ENCODE results near the gene TDRD9. TPM values are rescaled to one million over a fixed set of nuclear protein-coding genes. Genes with fewer than 3 reads are reported as not detected.

Gene TDRD9
- total RNA-seq, 1 experiment from 2014 or later: 0.07 TPM

- H3K4me3 ChIP-seq (ENCODE audit: low read length): no peak overlapping the region
- H3K27me3 ChIP-seq (ENCODE audit: low read length): no peaks in the 10 kb centered on the region
- no peaks in the 10 kb centered on the region for H3K9me2 ChIP-seq (replicated peaks; ENCODE audit: low read length)
- H3K9me3 ChIP-seq (ENCODE audit: low read length): no peaks in the 10 kb centered on the region
- no peak overlapping the region for H2AFZ ChIP-seq (ENCODE audit: low read length)
- no peak for DNase-seq
- no peak for ATAC-seq
- ChIA-PET CTCF (no interaction called here), POLR2A (ENCODE audit: unreplicated experiment) (no interaction called here)
- H3K79me2 ChIP-seq (ENCODE audit: low read length): peaks cover 25% of the 10 kb centered on the region
- no peak overlapping the region for H3K27ac ChIP-seq (ENCODE audit: low read length)
- peaks cover 7% of the 10 kb centered on the region for H3K4me1 ChIP-seq (ENCODE audit: insufficient read depth, low read length)
- peaks cover 6% of the 10 kb centered on the region for H4K20me1 ChIP-seq (ENCODE audit: low read length)
- intact Hi-C loops (cut with micrococcal nuclease): no loop called here
- TF ChIP-seq CTCF (conservative IDR thresholded peaks at IDR 0.05; ENCODE audit: low read depth, low read length): no peak
- no peaks in the 10 kb centered on the region for H3F3A ChIP-seq (ENCODE audit: low read length, unreplicated experiment)
- BruUV-seq (replicated peaks): no TSS peak
- H3K9ac ChIP-seq (ENCODE audit: low read length): no peak overlapping the region
- H3K4me2 ChIP-seq (ENCODE audit: low read length): no peak overlapping the region
- peaks cover 1% of the 10 kb centered on the region; the same call in 1 of the 2 replicates for H3K36me3 ChIP-seq (ENCODE audit: low read depth, low read length)
These were observed 4.4 kb upstream of the TDRD9 start for GRCh38 chr14:103923863-103924262.

GRCh38 chr14:103925316-103925715, 2.9 kb upstream of the TDRD9 start:
- Histone ChIP-seq H3K79me2 (ENCODE audit: low read length) (peaks cover 10% of the 10 kb centered on the region), H3K9me3 (ENCODE audit: low read length) (no peaks in the 10 kb centered on the region), H3K4me2 (ENCODE audit: low read length) (no peak overlapping the region), H3K27ac (ENCODE audit: low read length) (no peak overlapping the region), H2AFZ (ENCODE audit: low read length) (no peak overlapping the region), H3F3A (ENCODE audit: low read length, unreplicated experiment) (no peaks in the 10 kb centered on the region), H3K4me3 (ENCODE audit: low read length) (no peak overlapping the region), H4K20me1 (ENCODE audit: low read length) (no peaks in the 10 kb centered on the region), H3K9me2 (replicated peaks; ENCODE audit: low read length) (no peaks in the 10 kb centered on the region), H3K4me1 (ENCODE audit: insufficient read depth, low read length) (no peaks in the 10 kb centered on the region), H3K9ac (ENCODE audit: low read length) (no peak overlapping the region), H3K27me3 (ENCODE audit: low read length) (no peaks in the 10 kb centered on the region), H3K36me3 (ENCODE audit: low read depth, low read length) (no peaks in the 10 kb centered on the region)
- no peak for DNase-seq
- no TSS peak for BruUV-seq (replicated peaks)
- intact Hi-C loops (cut with micrococcal nuclease): no loop called here
- ATAC-seq: no peak
- TF ChIP-seq CTCF (conservative IDR thresholded peaks at IDR 0.05; ENCODE audit: low read depth, low read length) (no peak), EZH2phosphoT487 (IDR thresholded peaks at IDR 0.05; ENCODE audit: borderline replicate concordance, low read length) (no peak), EZH2 (IDR thresholded peaks at IDR 0.05; ENCODE audit: low read length, unreplicated experiment) (no peak)
- POLR2A ChIA-PET (ENCODE audit: unreplicated experiment): no interaction called here
- CTCF ChIA-PET: no interaction called here

GRCh38 chr14:103927566-103927965, 690 bp upstream of the TDRD9 start:
- H2AFZ ChIP-seq (ENCODE audit: low read length): no peak overlapping the region
- POLR2A ChIA-PET (ENCODE audit: unreplicated experiment): no interaction called here

More at GRCh38 chr14:103927566-103927965, 690 bp upstream of the TDRD9 start:
- BruUV-seq (replicated peaks): no TSS peak
- DNase-seq (no peak), ATAC-seq (no peak)
- Histone ChIP-seq H3K9ac (ENCODE audit: low read length) (no peak overlapping the region), H4K20me1 (ENCODE audit: low read length) (no peaks in the 10 kb centered on the region), H3F3A (ENCODE audit: low read length, unreplicated experiment) (no peaks in the 10 kb centered on the region), H3K36me3 (ENCODE audit: low read depth, low read length) (no peaks in the 10 kb centered on the region), H3K4me2 (ENCODE audit: low read length) (no peak overlapping the region), H3K9me2 (replicated peaks; ENCODE audit: low read length) (no peaks in the 10 kb centered on the region), H3K4me1 (ENCODE audit: insufficient read depth, low read length) (peaks cover 3% of the 10 kb centered on the region), H3K27me3 (ENCODE audit: low read length) (no peaks in the 10 kb centered on the region), H3K27ac (ENCODE audit: low read length) (no peak overlapping the region), H3K9me3 (ENCODE audit: low read length) (no peaks in the 10 kb centered on the region), H3K79me2 (ENCODE audit: low read length) (no peaks in the 10 kb centered on the region), H3K4me3 (ENCODE audit: low read length) (no peak overlapping the region)
- TF ChIP-seq EZH2phosphoT487 (IDR thresholded peaks at IDR 0.05; ENCODE audit: borderline replicate concordance, low read length) (no peak), CTCF (conservative IDR thresholded peaks at IDR 0.05; ENCODE audit: low read depth, low read length) (no peak), EZH2 (IDR thresholded peaks at IDR 0.05; ENCODE audit: low read length, unreplicated experiment) (no peak)
- intact Hi-C loops (cut with micrococcal nuclease): no loop called here
- CTCF ChIA-PET: no interaction called here
